Neural progenitor cell (in vitro differentiated cells): ENCODE data around the gene SH3BP2.

ENCODE experiments used
- EZH2 ChIP-seq: fragments of 200-600 bp; sonication (generic); IDR thresholded peaks from 2 replicates; pipeline ENCODE4 v1.6.1; 2017; ENCODE audit warnings: antibody characterized with exemption, mild to moderate bottlenecking, moderate library complexity
- EZH2phosphoT487 ChIP-seq: fragments of 200-600 bp; sonication (generic); IDR thresholded peaks from 2 replicates; pipeline ENCODE4 v1.6.1; 2017; ENCODE audit warnings: antibody characterized with exemption
- TF ChIP-seq, protein P1 (sequence below): fragments of 200-600 bp; sonication (generic); IDR thresholded peaks from 2 replicates; pipeline ENCODE4 v1.5.1; 2017; ENCODE audit warnings: antibody characterized with exemption, mild to moderate bottlenecking

DNA sequence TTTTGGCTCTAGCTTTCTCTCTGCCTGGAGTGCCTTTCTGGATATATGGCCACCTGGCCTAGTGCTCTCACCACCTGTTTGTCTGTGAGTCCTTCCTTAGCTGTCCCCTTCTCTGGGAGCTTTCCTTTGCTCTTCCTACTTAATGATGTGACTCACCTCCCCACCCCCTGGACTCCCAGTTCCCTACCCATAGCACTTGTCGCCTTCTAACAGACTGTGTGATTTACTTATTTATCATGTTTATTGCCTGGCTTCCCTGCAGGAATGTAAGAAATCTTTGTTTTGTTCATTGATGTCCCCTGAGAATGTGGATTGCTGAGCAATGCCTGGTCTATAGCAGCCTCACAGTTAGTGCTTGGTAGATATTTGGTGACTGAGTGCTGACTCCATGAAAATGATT lies 69.6 kb downstream of the SH3BP2 start:
- TF ChIP-seq, protein P1, sequence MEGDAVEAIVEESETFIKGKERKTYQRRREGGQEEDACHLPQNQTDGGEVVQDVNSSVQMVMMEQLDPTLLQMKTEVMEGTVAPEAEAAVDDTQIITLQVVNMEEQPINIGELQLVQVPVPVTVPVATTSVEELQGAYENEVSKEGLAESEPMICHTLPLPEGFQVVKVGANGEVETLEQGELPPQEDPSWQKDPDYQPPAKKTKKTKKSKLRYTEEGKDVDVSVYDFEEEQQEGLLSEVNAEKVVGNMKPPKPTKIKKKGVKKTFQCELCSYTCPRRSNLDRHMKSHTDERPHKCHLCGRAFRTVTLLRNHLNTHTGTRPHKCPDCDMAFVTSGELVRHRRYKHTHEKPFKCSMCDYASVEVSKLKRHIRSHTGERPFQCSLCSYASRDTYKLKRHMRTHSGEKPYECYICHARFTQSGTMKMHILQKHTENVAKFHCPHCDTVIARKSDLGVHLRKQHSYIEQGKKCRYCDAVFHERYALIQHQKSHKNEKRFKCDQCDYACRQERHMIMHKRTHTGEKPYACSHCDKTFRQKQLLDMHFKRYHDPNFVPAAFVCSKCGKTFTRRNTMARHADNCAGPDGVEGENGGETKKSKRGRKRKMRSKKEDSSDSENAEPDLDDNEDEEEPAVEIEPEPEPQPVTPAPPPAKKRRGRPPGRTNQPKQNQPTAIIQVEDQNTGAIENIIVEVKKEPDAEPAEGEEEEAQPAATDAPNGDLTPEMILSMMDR, result no peak
- TF ChIP-seq EZH2, result no peak
- no peak for TF ChIP-seq EZH2phosphoT487
